H9 (cell line): ENCODE data around the gene FAM81B. TPM values are rescaled to one million over a fixed set of nuclear protein-coding genes. Genes with fewer than 3 reads are reported as not detected.

Source experiments
- DNase-seq: peaks from one replicate; pipeline ENCODE4 v3.0.0-alpha.2; 2017
- H2AFZ ChIP-seq: one replicate; pipeline ENCODE4 v1.6.1; 2013; ENCODE audit warnings: mild to moderate bottlenecking, low read length, control low read depth, moderate library complexity
- H2AK5ac ChIP-seq: 2 replicates; pipeline ENCODE4 v1.6.1; 2013; ENCODE audit warnings: low read length, control low read depth, mixed read lengths; ENCODE audit not compliant: insufficient read length
- H2BK120ac ChIP-seq: one replicate; pipeline ENCODE4 v1.6.1; 2013; ENCODE audit warnings: low read depth, mild to moderate bottlenecking, low read length, control low read depth, inconsistent platforms; ENCODE audit not compliant: poor library complexity, severe bottlenecking
- H2BK12ac ChIP-seq: 2 replicates; pipeline ENCODE4 v1.6.1; 2013; ENCODE audit warnings: low read length, control low read depth, mixed read lengths, low read depth; ENCODE audit not compliant: insufficient read length
- H2BK15ac ChIP-seq: 2 replicates; pipeline ENCODE4 v1.6.1; 2013; ENCODE audit warnings: low read depth, low read length, control low read depth
- H2BK20ac ChIP-seq: one replicate; pipeline ENCODE4 v1.6.1; 2013; ENCODE audit warnings: low read depth, mild to moderate bottlenecking, low read length, control low read depth, inconsistent platforms; ENCODE audit not compliant: poor library complexity, severe bottlenecking
- H2BK5ac ChIP-seq: 2 replicates; pipeline ENCODE4 v1.6.1; 2013; ENCODE audit warnings: low read length, control low read depth, mixed read lengths; ENCODE audit not compliant: insufficient read length
- H3K14ac ChIP-seq: 2 replicates; pipeline ENCODE4 v1.6.1; 2013; ENCODE audit warnings: low read length, control low read depth; ENCODE audit not compliant: insufficient read depth
- H3K18ac ChIP-seq: 2 replicates; pipeline ENCODE4 v1.6.1; 2013; ENCODE audit warnings: low read depth, mild to moderate bottlenecking, mixed read lengths, low read length, control low read depth; ENCODE audit not compliant: insufficient read length
- H3K23ac ChIP-seq: 2 replicates; pipeline ENCODE4 v1.6.1; 2013; ENCODE audit warnings: low read length, control low read depth, mixed read lengths, low read depth; ENCODE audit not compliant: insufficient read length
- H3K23me2 ChIP-seq: 2 replicates; pipeline ENCODE4 v1.6.1; 2013; ENCODE audit warnings: low read depth, mild to moderate bottlenecking, mixed read lengths, low read length, control low read depth; ENCODE audit not compliant: insufficient read length, poor library complexity, severe bottlenecking
- H3K27ac ChIP-seq: 2 replicates; pipeline ENCODE4 v1.5.1; 2013; ENCODE audit warnings: low read length, control low read depth, mixed read lengths, low read depth; ENCODE audit not compliant: insufficient read length
- H3K27me3 ChIP-seq: 2 replicates; pipeline ENCODE4 v1.6.1; 2013; ENCODE audit warnings: low read length, control low read depth, inconsistent platforms; ENCODE audit not compliant: insufficient read depth
- H3K4ac ChIP-seq: 2 replicates; pipeline ENCODE4 v1.6.1; 2013; ENCODE audit warnings: low read depth, mild to moderate bottlenecking, control low read depth, inconsistent platforms, low read length, moderate library complexity
- H3K4me1 ChIP-seq: 2 replicates; pipeline ENCODE4 v1.6.1; 2013; ENCODE audit warnings: low read length, control low read depth, inconsistent platforms; ENCODE audit not compliant: insufficient read depth
- H3K4me2 ChIP-seq: 2 replicates; pipeline ENCODE4 v1.6.1; 2013; ENCODE audit warnings: low read length, control low read depth, mixed read lengths; ENCODE audit not compliant: insufficient read length, insufficient read depth
- H3K56ac ChIP-seq: 2 replicates; pipeline ENCODE4 v1.6.1; 2013; ENCODE audit warnings: low read depth, mild to moderate bottlenecking, mixed read lengths, low read length, control low read depth; ENCODE audit not compliant: insufficient read length
- H3K79me1 ChIP-seq: 2 replicates; pipeline ENCODE4 v1.6.1; 2013; ENCODE audit warnings: low read depth, mild to moderate bottlenecking, moderate library complexity, low read length, control low read depth, inconsistent platforms; ENCODE audit not compliant: insufficient read depth, poor library complexity, severe bottlenecking
- H3K79me2 ChIP-seq: 2 replicates; pipeline ENCODE4 v1.6.1; 2013; ENCODE audit warnings: low read length, control low read depth, inconsistent platforms; ENCODE audit not compliant: insufficient read depth
- H3K9ac ChIP-seq: 2 replicates; pipeline ENCODE4 v1.6.1; 2013; ENCODE audit warnings: low read length, control low read depth, mixed read lengths; ENCODE audit not compliant: insufficient read length; ENCODE audit errors: extremely low read depth
- H3K9me3 ChIP-seq: one replicate; pipeline ENCODE4 v1.6.1; 2013; ENCODE audit warnings: low read depth, low read length, inconsistent platforms; ENCODE audit not compliant: control insufficient read depth
- H3T11ph ChIP-seq: one replicate; pipeline ENCODE4 v1.6.1; 2013; ENCODE audit warnings: mild to moderate bottlenecking, low read length, control low read depth, inconsistent platforms
- H4K20me1 ChIP-seq: one replicate; pipeline ENCODE4 v1.6.1; 2013; ENCODE audit not compliant: control insufficient read depth, insufficient read length, insufficient read depth
- H4K5ac ChIP-seq: 2 replicates; pipeline ENCODE4 v1.6.1; 2013; ENCODE audit warnings: low read depth, mild to moderate bottlenecking, mixed read lengths, low read length, control low read depth; ENCODE audit not compliant: insufficient read length
- H4K8ac ChIP-seq: replicated peaks from 2 replicates; pipeline ENCODE4 v1.6.1; 2013; ENCODE audit warnings: low read length, control low read depth, mixed read lengths, low read depth; ENCODE audit not compliant: insufficient read length
- H4K91ac ChIP-seq: 2 replicates; pipeline ENCODE4 v1.6.1; 2013; ENCODE audit warnings: low read depth, mild to moderate bottlenecking, moderate library complexity, mixed read lengths, low read length, control low read depth; ENCODE audit not compliant: insufficient read length
- H3K27ac Mint-ChIP-seq, 3 experiments: 2 replicates in 2 of 3; 3 replicates in 1 of 3; pipeline ENCODE4 v1.8.0; 2020 to 2021; ENCODE audit warnings: mixed read lengths in 3 of 3, mild to moderate bottlenecking in 1 of 3, moderate library complexity in 1 of 3
- H3K27me3 Mint-ChIP-seq: 2 replicates; pipeline ENCODE4 v1.8.0; 2021; ENCODE audit warnings: low read depth, mild to moderate bottlenecking, moderate library complexity, mixed read lengths
- H3K36me3 Mint-ChIP-seq, 3 experiments: 2 replicates in 2 of 3; 3 replicates in 1 of 3; pipeline ENCODE4 v1.8.0; 2020 to 2021; ENCODE audit warnings: low read depth in 3 of 3, mixed read lengths in 3 of 3; ENCODE audit not compliant: insufficient read depth in 1 of 3
- H3K4me1 Mint-ChIP-seq, 2 experiments: 2 replicates each; pipeline ENCODE4 v1.8.0; 2020; ENCODE audit warnings: mixed read lengths in 2 of 2
- H3K4me3 Mint-ChIP-seq, 2 experiments: 2 replicates in 1 of 2; 3 replicates in 1 of 2; pipeline ENCODE4 v1.8.0; 2020 to 2021; ENCODE audit warnings: mild to moderate bottlenecking in 2 of 2, mixed read lengths in 2 of 2, moderate library complexity in 1 of 2
- H3K9me3 Mint-ChIP-seq, 2 experiments: 2 replicates in 1 of 2; 3 replicates in 1 of 2; pipeline ENCODE4 v1.8.0; 2020; ENCODE audit warnings: mild to moderate bottlenecking in 2 of 2, mixed read lengths in 2 of 2, moderate library complexity in 1 of 2
- total RNA-seq: library from RNA; stranded (reverse); gene quantifications from 2 replicates; pipeline ENCODE4 v1.2.1, GENCODE V29; 2021
- TF ChIP-seq, protein P1 (sequence below): fragments of 200-600 bp; sonication (generic); conservative IDR thresholded peaks from 3 replicates; pipeline ENCODE4 v1.8.0; 2021; ENCODE audit warnings: antibody characterized with exemption, mild to moderate bottlenecking

FAM81B gene
- total RNA-seq, 1 experiment from 2014 or later = not detected

DNA sequence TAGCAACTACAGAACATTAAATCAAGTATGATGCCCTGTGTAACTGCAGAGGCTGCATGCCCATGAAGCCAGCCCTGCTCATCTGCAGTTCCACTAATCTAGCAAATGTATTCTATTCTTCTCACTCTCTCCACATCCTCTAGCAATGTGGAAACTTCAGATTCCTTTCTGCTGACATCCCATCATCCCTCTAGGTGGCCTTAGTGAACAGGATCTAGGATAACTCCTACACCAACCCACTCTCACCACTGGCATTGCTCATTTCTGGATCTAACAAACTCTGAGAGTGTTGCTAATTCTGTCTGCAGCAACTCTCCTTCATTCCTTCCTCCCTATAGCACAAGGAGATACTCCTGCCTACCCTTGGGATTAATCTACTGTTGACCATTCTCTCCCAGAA, 80.8 kb downstream of the FAM81B start:
- Histone ChIP-seq H4K20me1 (no peaks in the 10 kb centered on the region), H2BK15ac (no peak overlapping the region), H3K79me1 (no peaks in the 10 kb centered on the region), H2AK5ac (no peak overlapping the region), H3K27ac (no peak overlapping the region), H3K23me2 (no peaks in the 10 kb centered on the region), H3K79me2 (no peaks in the 10 kb centered on the region), H3K27me3 (no peaks in the 10 kb centered on the region), H2BK5ac (no peak overlapping the region), H4K8ac (no peak overlapping the region), H2BK12ac (no peak overlapping the region), H4K91ac (no peak overlapping the region), H3K23ac (no peak overlapping the region), H3K4ac (no peak overlapping the region), H3K4me2 (no peak overlapping the region), H4K5ac (no peak overlapping the region), H3K9ac (no peak overlapping the region), H2AFZ (no peak overlapping the region), H3K9me3 (no peaks in the 10 kb centered on the region), H3K18ac (no peak overlapping the region), H3K4me1 (no peaks in the 10 kb centered on the region; the same call in 1 of the 2 replicates), H2BK20ac (no peak overlapping the region), H2BK120ac (no peak overlapping the region), H3K56ac (no peak overlapping the region), H3T11ph (no peak overlapping the region), H3K14ac (no peak overlapping the region)
- peaks cover 11 to 37% (median 17%) of the 10 kb centered on the region in 3 experiments; a peak in 6 of 7 replicates for H3K36me3 Mint-ChIP-seq
- no peaks in the 10 kb centered on the region for H3K27me3 Mint-ChIP-seq
- DNase-seq = no peak
- H3K4me1 Mint-ChIP-seq = peaks cover 19 to 24% of the 10 kb centered on the region in 2 experiments
- TF ChIP-seq, protein P1, sequence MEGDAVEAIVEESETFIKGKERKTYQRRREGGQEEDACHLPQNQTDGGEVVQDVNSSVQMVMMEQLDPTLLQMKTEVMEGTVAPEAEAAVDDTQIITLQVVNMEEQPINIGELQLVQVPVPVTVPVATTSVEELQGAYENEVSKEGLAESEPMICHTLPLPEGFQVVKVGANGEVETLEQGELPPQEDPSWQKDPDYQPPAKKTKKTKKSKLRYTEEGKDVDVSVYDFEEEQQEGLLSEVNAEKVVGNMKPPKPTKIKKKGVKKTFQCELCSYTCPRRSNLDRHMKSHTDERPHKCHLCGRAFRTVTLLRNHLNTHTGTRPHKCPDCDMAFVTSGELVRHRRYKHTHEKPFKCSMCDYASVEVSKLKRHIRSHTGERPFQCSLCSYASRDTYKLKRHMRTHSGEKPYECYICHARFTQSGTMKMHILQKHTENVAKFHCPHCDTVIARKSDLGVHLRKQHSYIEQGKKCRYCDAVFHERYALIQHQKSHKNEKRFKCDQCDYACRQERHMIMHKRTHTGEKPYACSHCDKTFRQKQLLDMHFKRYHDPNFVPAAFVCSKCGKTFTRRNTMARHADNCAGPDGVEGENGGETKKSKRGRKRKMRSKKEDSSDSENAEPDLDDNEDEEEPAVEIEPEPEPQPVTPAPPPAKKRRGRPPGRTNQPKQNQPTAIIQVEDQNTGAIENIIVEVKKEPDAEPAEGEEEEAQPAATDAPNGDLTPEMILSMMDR = 0 out of 3 replicates have a peak, but pooled peaks have one; percentile 11
- no peak overlapping the region for H3K4me3 Mint-ChIP-seq
- H3K9me3 Mint-ChIP-seq = no peaks in the 10 kb centered on the region
- H3K27ac Mint-ChIP-seq = 0 out of 7 replicates have a peak overlapping the region, but pooled peaks of 1 of the 3 experiments have one; percentile 3
